ENCODE measurements around the gene ATRN. TPM values are rescaled to one million over a fixed set of nuclear protein-coding genes. Genes with fewer than 3 reads are reported as not detected.
A peak's percentile ranks its signal among the peaks of the same experiment; 100 is the strongest.

ATRN gene
- total RNA-seq, 1 donor from 2014 or later = 31.6 TPM

- DNase-seq = no peak
- H3K9me3 ChIP-seq = no peaks in the 10 kb centered on the region
- intact Hi-C loops (cut with DNase I) = no loop called here
- TF ChIP-seq CTCF (IDR thresholded peaks at IDR 0.05) = no peak
- ATAC-seq = no peak
- H3K36me3 ChIP-seq = no peaks in the 10 kb centered on the region
- H3K27ac ChIP-seq = no peak overlapping the region
- no peaks in the 10 kb centered on the region for H3K27me3 ChIP-seq
- no peaks in the 10 kb centered on the region for H3K4me1 ChIP-seq
- H3K4me3 ChIP-seq = no peak overlapping the region
These were observed 224.0 kb downstream of the ATRN start for GRCh38 chr20:3694864-3695263.

- peak; percentile 32 for TF ChIP-seq CTCF (IDR thresholded peaks at IDR 0.05)
- H3K9me3 ChIP-seq = no peaks in the 10 kb centered on the region
- ATAC-seq (no peak), DNase-seq (no peak)
- intact Hi-C loops (cut with DNase I) = no loop called here
- H3K36me3 ChIP-seq = no peaks in the 10 kb centered on the region
- no peaks in the 10 kb centered on the region for H3K27me3 ChIP-seq
- no peaks in the 10 kb centered on the region for H3K4me1 ChIP-seq
- no peak overlapping the region for H3K27ac ChIP-seq
- no peak overlapping the region for H3K4me3 ChIP-seq
These were observed 225.4 kb downstream of the ATRN start for GRCh38 chr20:3696200-3696599.

- intact Hi-C loops (cut with DNase I) = no loop called here
- ATAC-seq = no peak
- no peak overlapping the region for H3K4me3 ChIP-seq
- no peak overlapping the region for H3K27ac ChIP-seq
- no peaks in the 10 kb centered on the region for H3K9me3 ChIP-seq
- no peaks in the 10 kb centered on the region for H3K4me1 ChIP-seq
- H3K27me3 ChIP-seq = no peaks in the 10 kb centered on the region
- TF ChIP-seq CTCF (IDR thresholded peaks at IDR 0.05) = no peak
- no peak for DNase-seq
- no peaks in the 10 kb centered on the region for H3K36me3 ChIP-seq
These were observed 226.1 kb downstream of the ATRN start for GRCh38 chr20:3696745-3697587.

- ATAC-seq = no peak
- DNase-seq = no peak
- no peak overlapping the region for H3K4me3 ChIP-seq
- no peaks in the 10 kb centered on the region for H3K27me3 ChIP-seq
- intact Hi-C loops (cut with DNase I) = no loop called here
- H3K9me3 ChIP-seq = no peaks in the 10 kb centered on the region
- H3K36me3 ChIP-seq = no peaks in the 10 kb centered on the region
- no peak overlapping the region for H3K27ac ChIP-seq
- no peak for TF ChIP-seq CTCF (IDR thresholded peaks at IDR 0.05)
- H3K4me1 ChIP-seq = no peaks in the 10 kb centered on the region
These were observed 226.9 kb downstream of the ATRN start for GRCh38 chr20:3697588-3698305.

GRCh38 chr20:3698591-3699001, 227.8 kb downstream of the ATRN start:
- DNase-seq = peak; percentile 59

More at GRCh38 chr20:3698591-3699001, 227.8 kb downstream of the ATRN start:
- no peak for ATAC-seq
- H3K4me1 ChIP-seq = no peaks in the 10 kb centered on the region
- intact Hi-C loops (cut with DNase I) = no loop called here
- no peaks in the 10 kb centered on the region for H3K27me3 ChIP-seq
- TF ChIP-seq CTCF (IDR thresholded peaks at IDR 0.05) = no peak
- H3K4me3 ChIP-seq = no peak overlapping the region
- no peak overlapping the region for H3K27ac ChIP-seq
- H3K9me3 ChIP-seq = no peaks in the 10 kb centered on the region
- no peaks in the 10 kb centered on the region for H3K36me3 ChIP-seq
